Suprapubic skin (tissue), 4 donors: Measurements from ENCODE around the gene IMMP2L. TPM values are rescaled to one million over a fixed set of nuclear protein-coding genes. Genes with fewer than 3 reads are reported as not detected.

Source experiments
- DNase-seq, 2 donors: peaks; one replicate each; pipeline ENCODE4 v3.0.0-alpha.2; 2019; ENCODE audit warnings: low spot score in 2 of 2
- H3K27ac ChIP-seq: fragments of 200-600 bp; sonication (generic); one replicate; pipeline ENCODE4 v1.5.1; 2019
- H3K27me3 ChIP-seq: fragments of 200-600 bp; sonication (generic); one replicate; pipeline ENCODE4 v1.5.1; 2019
- H3K36me3 ChIP-seq: fragments of 200-600 bp; sonication (generic); one replicate; pipeline ENCODE4 v1.5.1; 2019
- H3K4me1 ChIP-seq: fragments of 200-600 bp; sonication (generic); one replicate; pipeline ENCODE4 v1.5.1; 2019
- H3K4me3 ChIP-seq: fragments of 200-600 bp; sonication (generic); one replicate; pipeline ENCODE4 v1.5.1; 2019; ENCODE audit warnings: mild to moderate bottlenecking
- H3K9me3 ChIP-seq: fragments of 200-600 bp; sonication (generic); one replicate; pipeline ENCODE4 v1.5.1; 2019
- EP300 ChIP-seq: sonication (generic); formaldehyde crosslinking; IDR thresholded peaks from one replicate; pipeline ENCODE4 v1.6.1; 2017; ENCODE audit warnings: antibody characterized with exemption
- POLR2A ChIP-seq, 2 donors: fragments of 450-650 bp; IDR thresholded peaks; one replicate each; pipeline ENCODE4 v1.6.1; 2017; ENCODE audit warnings: antibody characterized with exemption in 2 of 2, mild to moderate bottlenecking in 2 of 2, moderate library complexity in 2 of 2
- POLR2AphosphoS5 ChIP-seq, 3 donors: sonication (generic); formaldehyde crosslinking; IDR thresholded peaks; one replicate each; pipeline ENCODE4 v1.6.1; 2017; ENCODE audit warnings: antibody characterized with exemption in 3 of 3
- WGBS: methylation state at CpG from one replicate; pipeline ENCODE4 v1.1.5; 2018; 5-methylcytosine and 5-hydroxymethylcytosine counted together
- total RNA-seq, 4 donors: library from RNA; depleted of rRNA; stranded (reverse); fragments of >200 nt; gene quantifications; one replicate each; pipeline ENCODE4 v1.1.0, GENCODE V29; 2016
- TF ChIP-seq, protein P1 (sequence below), 2 donors: fragments of 200-600 bp in 1 of 2; fragments of 450-650 bp in 1 of 2; sonication (generic) in 1 of 2; IDR thresholded peaks; one replicate each; pipeline ENCODE4 v1.5.1; 2016 to 2019; ENCODE audit warnings: antibody characterized with exemption in 2 of 2, mild to moderate bottlenecking in 1 of 2, moderate library complexity in 1 of 2

IMMP2L gene
- total RNA-seq, 4 donors from 2014 or later, result 10.6 to 20.6 (median 14.6) TPM

DNA sequence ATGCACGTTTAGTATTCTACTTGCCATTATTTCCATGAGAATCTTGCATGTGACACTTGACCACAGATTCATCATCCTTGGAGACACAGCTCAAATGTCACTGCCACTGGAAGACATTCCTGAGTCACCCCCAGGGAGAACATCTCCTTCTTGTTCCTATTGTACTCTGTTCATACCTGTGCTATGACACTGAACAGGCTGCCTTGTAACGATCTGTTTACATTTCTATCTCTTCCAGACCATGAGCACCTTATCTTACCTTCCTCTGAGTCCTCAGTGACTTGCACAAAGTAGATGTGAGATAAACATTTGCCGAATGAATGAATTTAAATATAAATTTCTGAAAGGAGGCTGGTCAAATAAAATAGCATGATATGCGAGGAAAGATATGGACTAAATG, 803.2 kb downstream of the IMMP2L start:
- H3K27ac ChIP-seq, result no peak overlapping the region
- no peaks in the 10 kb centered on the region for H3K27me3 ChIP-seq
- no peak overlapping the region for H3K4me3 ChIP-seq
- no peaks in the 10 kb centered on the region for H3K36me3 ChIP-seq
- TF ChIP-seq POLR2AphosphoS5 (IDR thresholded peaks at IDR 0.05) (no peak), POLR2A (IDR thresholded peaks at IDR 0.05) (no peak), EP300 (no peak)
- TF ChIP-seq, protein P1, sequence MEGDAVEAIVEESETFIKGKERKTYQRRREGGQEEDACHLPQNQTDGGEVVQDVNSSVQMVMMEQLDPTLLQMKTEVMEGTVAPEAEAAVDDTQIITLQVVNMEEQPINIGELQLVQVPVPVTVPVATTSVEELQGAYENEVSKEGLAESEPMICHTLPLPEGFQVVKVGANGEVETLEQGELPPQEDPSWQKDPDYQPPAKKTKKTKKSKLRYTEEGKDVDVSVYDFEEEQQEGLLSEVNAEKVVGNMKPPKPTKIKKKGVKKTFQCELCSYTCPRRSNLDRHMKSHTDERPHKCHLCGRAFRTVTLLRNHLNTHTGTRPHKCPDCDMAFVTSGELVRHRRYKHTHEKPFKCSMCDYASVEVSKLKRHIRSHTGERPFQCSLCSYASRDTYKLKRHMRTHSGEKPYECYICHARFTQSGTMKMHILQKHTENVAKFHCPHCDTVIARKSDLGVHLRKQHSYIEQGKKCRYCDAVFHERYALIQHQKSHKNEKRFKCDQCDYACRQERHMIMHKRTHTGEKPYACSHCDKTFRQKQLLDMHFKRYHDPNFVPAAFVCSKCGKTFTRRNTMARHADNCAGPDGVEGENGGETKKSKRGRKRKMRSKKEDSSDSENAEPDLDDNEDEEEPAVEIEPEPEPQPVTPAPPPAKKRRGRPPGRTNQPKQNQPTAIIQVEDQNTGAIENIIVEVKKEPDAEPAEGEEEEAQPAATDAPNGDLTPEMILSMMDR (IDR thresholded peaks at IDR 0.05), result no peak
- H3K9me3 ChIP-seq, result no peaks in the 10 kb centered on the region
- H3K4me1 ChIP-seq, result no peaks in the 10 kb centered on the region
- 88% methylated on average over 4 of the region's 4 CpGs for WGBS
- no peak for DNase-seq

DNA sequence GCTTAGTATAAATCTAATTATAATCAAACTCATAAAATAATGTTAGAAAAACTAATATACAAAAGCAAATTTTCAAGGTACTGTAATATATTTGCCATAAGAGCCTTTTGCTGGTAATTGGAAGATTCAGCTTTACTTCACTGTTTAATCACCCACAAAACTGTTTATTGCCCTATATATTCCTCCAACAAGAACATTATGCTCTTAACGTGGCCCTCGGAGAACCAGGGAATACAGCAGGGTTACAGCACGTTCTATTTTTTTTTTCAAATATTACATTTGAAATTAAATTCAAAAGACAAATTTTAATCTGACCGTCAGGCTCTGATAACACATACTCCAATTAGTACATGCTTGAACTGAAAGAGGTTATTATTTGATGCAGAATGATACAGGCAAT, 807.6 kb downstream of the IMMP2L start:
- no peaks in the 10 kb centered on the region for H3K36me3 ChIP-seq
- H3K9me3 ChIP-seq, result no peaks in the 10 kb centered on the region
- no peak for TF ChIP-seq POLR2AphosphoS5 (IDR thresholded peaks at IDR 0.05)
- no peaks in the 10 kb centered on the region for H3K4me1 ChIP-seq
- DNase-seq, result no peak
- no peak overlapping the region for H3K27ac ChIP-seq
- WGBS, result 93% methylated on average over 4 of the region's 4 CpGs
- H3K4me3 ChIP-seq, result no peak overlapping the region
- no peaks in the 10 kb centered on the region for H3K27me3 ChIP-seq

DNA sequence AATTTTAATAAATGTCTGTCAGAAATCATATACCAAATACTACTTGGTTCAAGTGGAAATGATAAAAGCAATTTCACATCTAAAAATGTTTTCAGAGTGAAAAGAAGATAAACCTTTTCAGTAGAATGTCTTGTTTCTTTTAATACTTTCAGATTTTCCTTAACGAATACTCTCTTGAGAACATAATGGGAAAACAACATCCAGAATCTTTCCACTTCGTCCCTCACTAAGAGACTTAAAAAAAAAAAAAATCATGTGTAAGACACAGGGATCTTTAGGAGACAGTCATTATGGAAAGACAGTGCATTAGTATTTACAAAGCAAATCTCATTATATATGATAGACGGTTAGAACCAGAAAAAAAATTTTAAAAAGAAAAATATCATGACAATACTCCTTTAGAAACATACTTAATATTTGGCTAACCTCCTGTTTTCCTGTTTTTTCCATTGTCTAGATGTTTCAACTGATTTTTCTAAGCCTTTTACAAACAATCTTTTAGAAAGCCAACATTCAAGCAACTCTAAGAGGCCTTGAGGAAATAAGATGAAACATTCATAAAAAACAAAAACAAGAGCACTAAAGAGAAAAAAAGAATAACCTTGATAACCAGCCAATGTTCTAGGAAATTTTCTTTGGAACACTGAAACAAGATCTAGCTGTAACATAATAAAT, 811.2 kb downstream of the IMMP2L start:
- Histone ChIP-seq H3K9me3 (peaks cover 8% of the 10 kb centered on the region), H3K27ac (no peak overlapping the region), H3K4me3 (no peak overlapping the region), H3K27me3 (no peaks in the 10 kb centered on the region), H3K36me3 (no peaks in the 10 kb centered on the region), H3K4me1 (no peaks in the 10 kb centered on the region)
- WGBS, result 76% methylated on average over 3 of the region's 3 CpGs
- no peak for TF ChIP-seq EP300
- TF ChIP-seq POLR2A (IDR thresholded peaks at IDR 0.05), result no peak
- TF ChIP-seq, protein P1 (IDR thresholded peaks at IDR 0.05), result no peak
- no peak for TF ChIP-seq POLR2AphosphoS5 (IDR thresholded peaks at IDR 0.05)
- no peak for DNase-seq

DNA sequence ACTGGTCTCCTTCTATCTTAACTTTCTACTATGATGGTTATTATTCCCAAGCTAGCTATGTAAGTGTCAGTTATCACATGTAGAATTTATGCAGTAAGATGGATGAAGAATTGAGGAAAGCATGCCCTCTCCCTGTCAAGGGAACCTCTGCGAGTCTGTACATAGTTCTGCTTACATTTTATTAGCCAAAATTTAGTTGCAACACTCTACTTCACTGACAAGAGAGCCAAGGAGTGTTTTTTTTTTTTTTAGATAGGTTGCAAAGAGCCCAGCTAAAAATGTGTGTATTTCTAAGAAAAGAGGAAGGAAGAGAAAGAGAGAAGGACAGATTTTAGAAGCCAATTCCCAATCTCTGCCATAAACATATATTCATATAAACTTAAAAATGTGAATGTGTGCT, 829.1 kb downstream of the IMMP2L start:
- Histone ChIP-seq H3K4me3 (no peak overlapping the region), H3K4me1 (no peaks in the 10 kb centered on the region), H3K36me3 (no peaks in the 10 kb centered on the region), H3K27me3 (no peaks in the 10 kb centered on the region), H3K27ac (no peak overlapping the region), H3K9me3 (peaks cover 6% of the 10 kb centered on the region)
- no peak for DNase-seq
- WGBS, result 51% methylated on average over 1 of the region's 1 CpG
- TF ChIP-seq EP300 (no peak), POLR2A (IDR thresholded peaks at IDR 0.05) (no peak), POLR2AphosphoS5 (IDR thresholded peaks at IDR 0.05) (no peak)
- TF ChIP-seq, protein P1 (IDR thresholded peaks at IDR 0.05), result no peak

DNA sequence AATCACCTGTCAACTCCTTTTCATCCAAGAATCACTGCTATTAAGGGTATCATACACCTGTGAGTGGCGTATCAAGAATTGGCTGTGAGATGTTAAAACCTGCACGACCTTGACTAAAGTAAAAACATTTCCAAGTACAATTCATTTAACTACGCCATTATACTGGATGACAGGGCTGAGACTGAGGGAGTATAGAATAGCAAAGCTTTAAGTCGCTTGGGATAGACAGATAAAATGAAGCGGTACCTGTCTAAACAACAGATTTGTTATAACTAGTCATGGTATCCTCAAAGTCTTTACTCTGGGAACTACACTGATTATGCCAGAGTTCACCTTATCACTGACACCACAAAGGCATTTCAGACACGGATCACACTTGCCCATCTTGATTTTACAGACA, 837.5 kb downstream of the IMMP2L start:
- Histone ChIP-seq H3K36me3 (no peaks in the 10 kb centered on the region), H3K27me3 (no peaks in the 10 kb centered on the region), H3K9me3 (no peaks in the 10 kb centered on the region), H3K4me1 (no peaks in the 10 kb centered on the region), H3K27ac (no peak overlapping the region), H3K4me3 (no peak overlapping the region)
- TF ChIP-seq EP300 (no peak), POLR2AphosphoS5 (IDR thresholded peaks at IDR 0.05) (no peak), POLR2A (IDR thresholded peaks at IDR 0.05) (no peak)
- TF ChIP-seq, protein P1 (IDR thresholded peaks at IDR 0.05), result no peak
- DNase-seq, result no peak
- WGBS, result 88% methylated on average over 6 of the region's 6 CpGs

DNA sequence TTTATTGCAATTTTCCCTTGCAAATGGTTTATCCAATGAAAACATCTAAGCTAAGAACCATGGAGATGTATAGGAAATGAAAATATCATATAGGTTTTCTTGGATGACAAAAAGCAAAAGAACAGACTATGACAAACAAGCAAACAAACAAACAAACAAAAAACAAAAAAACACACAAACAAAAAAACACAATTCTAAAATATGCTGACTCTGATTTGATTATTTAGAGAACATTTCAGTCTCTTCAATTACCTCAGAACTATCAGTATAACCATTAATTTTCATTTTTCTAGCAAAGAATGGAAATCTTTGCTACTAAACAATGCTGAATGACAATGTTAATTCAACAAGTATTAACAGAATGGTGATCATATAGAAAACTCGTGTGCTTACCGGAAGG, 840.9 kb downstream of the IMMP2L start:
- 97% methylated on average over 2 of the region's 2 CpGs for WGBS

More for the DNA sequence above, 840.9 kb downstream of the IMMP2L start:
- Histone ChIP-seq H3K4me3 (no peak overlapping the region), H3K9me3 (no peaks in the 10 kb centered on the region), H3K27me3 (no peaks in the 10 kb centered on the region), H3K27ac (no peak overlapping the region), H3K4me1 (no peaks in the 10 kb centered on the region), H3K36me3 (no peaks in the 10 kb centered on the region)
- TF ChIP-seq POLR2A (IDR thresholded peaks at IDR 0.05), result no peak
- no peak for DNase-seq
